ENCODE results near the gene PDZD2.
"Not testable (repeated sequence)": the region's sequence is repeated elsewhere in the genome, so short reads cannot be mapped to it uniquely, and the experiment has no call there.

PDZD2 gene

GRCh38 chr5:31755676-31756230 lies 116.8 kb downstream of the PDZD2 start:
- TF ChIP-seq, protein P1, sequence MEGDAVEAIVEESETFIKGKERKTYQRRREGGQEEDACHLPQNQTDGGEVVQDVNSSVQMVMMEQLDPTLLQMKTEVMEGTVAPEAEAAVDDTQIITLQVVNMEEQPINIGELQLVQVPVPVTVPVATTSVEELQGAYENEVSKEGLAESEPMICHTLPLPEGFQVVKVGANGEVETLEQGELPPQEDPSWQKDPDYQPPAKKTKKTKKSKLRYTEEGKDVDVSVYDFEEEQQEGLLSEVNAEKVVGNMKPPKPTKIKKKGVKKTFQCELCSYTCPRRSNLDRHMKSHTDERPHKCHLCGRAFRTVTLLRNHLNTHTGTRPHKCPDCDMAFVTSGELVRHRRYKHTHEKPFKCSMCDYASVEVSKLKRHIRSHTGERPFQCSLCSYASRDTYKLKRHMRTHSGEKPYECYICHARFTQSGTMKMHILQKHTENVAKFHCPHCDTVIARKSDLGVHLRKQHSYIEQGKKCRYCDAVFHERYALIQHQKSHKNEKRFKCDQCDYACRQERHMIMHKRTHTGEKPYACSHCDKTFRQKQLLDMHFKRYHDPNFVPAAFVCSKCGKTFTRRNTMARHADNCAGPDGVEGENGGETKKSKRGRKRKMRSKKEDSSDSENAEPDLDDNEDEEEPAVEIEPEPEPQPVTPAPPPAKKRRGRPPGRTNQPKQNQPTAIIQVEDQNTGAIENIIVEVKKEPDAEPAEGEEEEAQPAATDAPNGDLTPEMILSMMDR (IDR thresholded peaks at IDR 0.05; ENCODE audit: insufficient read depth, missing control alignments) = no peak
- FAIRE-seq = no peak
- DNase-seq (ENCODE audit: insufficient read length, low spot score) = no peak

GRCh38 chr5:31757806-31758205 lies 118.9 kb downstream of the PDZD2 start:
- DNase-seq (ENCODE audit: insufficient read length, low spot score) (no peak), FAIRE-seq (no peak)
- TF ChIP-seq, protein P1 (IDR thresholded peaks at IDR 0.05; ENCODE audit: insufficient read depth, missing control alignments) = no peak

GRCh38 chr5:31758803-31759425 lies 120.0 kb downstream of the PDZD2 start:
- TF ChIP-seq, protein P1 (IDR thresholded peaks at IDR 0.05; ENCODE audit: insufficient read depth, missing control alignments) = no peak
- FAIRE-seq (no peak), DNase-seq (ENCODE audit: insufficient read length, low spot score) (no peak)

GRCh38 chr5:31759925-31760324 lies 121.0 kb downstream of the PDZD2 start:
- TF ChIP-seq, protein P1 (IDR thresholded peaks at IDR 0.05; ENCODE audit: insufficient read depth, missing control alignments) = no peak
- no peak for FAIRE-seq
- DNase-seq (ENCODE audit: insufficient read length, low spot score) = no peak

DNA sequence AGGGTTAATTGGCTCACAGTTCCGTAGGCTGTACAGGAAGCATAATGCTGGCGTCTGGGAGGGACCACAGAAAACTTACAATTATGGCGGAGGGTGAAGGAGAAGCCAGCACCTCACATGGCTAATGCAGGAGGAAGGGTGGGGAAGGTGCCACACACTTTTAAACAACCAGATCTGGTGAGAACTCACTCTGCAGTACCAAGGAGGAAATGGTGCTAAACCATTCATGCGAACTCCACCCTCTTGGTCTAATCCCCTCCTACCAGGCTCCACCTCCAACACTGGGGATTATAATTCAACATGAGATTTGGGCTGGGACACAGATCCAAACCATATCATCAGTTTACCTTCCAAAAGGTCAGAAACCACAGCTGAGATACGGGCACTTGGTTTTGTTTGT lies 122.9 kb downstream of the PDZD2 start:
- FAIRE-seq = no peak
- TF ChIP-seq, protein P1 (IDR thresholded peaks at IDR 0.05; ENCODE audit: insufficient read depth, missing control alignments) = no peak
- no peak for DNase-seq (ENCODE audit: insufficient read length, low spot score)

GRCh38 chr5:31763424-31763823 lies 124.5 kb downstream of the PDZD2 start:
- TF ChIP-seq, protein P1 (IDR thresholded peaks at IDR 0.05; ENCODE audit: insufficient read depth, missing control alignments) = no peak
- DNase-seq (ENCODE audit: insufficient read length, low spot score) (no peak), FAIRE-seq (no peak)

- DNase-seq (ENCODE audit: insufficient read length, low spot score); FAIRE-seq: not testable (repeated sequence)
Measured at GRCh38 chr5:31764687-31765086, 125.8 kb downstream of the PDZD2 start.

All from D721Med (cell line).